Activated gamma-delta T cell (primary cell): ENCODE data around the gene PRKN.
"Not testable (repeated sequence)": the region's sequence is repeated elsewhere in the genome, so short reads cannot be mapped to it uniquely, and the experiment has no call there.

ENCODE experiments used
- DNase-seq: peaks from one replicate; lab custom pipeline; 2025; lab: John Stamatoyannopoulos, UW

The PRKN gene

DNA sequence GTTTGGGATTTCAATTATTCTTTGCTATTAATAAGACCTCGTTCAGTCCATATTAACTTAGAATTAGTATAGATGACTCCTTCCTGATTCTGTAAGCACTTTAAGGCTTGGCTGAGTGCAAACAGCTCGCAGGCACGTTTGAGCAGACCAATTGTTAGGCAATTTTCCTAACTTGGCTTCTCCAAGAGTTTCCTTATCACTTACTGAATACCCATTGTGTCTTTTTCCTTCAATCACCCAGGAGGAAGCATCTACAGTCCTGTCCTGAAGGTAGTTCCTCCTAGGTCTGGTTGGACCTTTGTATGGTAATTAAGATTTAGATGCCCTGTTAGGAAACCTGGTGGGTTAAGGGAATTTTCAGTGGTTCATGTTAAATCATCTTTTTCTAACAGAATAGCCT is 1414.1 kb downstream of the PRKN start:
- not testable (repeated sequence) for DNase-seq

DNA sequence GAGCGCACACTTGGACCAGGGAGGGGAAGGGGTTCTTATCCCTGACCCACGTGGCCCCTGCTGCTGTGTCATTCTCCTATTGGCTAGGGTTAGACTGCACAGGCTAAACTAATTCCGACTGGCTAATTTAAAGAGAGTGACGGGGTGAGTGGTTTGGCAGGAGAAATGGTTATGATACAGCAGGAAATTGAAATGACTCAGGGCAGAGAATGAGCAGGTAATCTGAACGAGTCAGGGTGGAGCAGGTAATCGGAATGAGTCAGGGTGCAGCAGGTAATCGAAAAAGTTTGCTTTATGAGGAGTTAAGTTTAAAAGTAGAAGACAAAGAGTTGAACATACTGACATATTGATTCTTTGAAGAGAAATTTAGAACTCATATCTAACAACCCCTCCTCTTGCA is 1417.8 kb downstream of the PRKN start:
- not testable (repeated sequence) for DNase-seq

DNA sequence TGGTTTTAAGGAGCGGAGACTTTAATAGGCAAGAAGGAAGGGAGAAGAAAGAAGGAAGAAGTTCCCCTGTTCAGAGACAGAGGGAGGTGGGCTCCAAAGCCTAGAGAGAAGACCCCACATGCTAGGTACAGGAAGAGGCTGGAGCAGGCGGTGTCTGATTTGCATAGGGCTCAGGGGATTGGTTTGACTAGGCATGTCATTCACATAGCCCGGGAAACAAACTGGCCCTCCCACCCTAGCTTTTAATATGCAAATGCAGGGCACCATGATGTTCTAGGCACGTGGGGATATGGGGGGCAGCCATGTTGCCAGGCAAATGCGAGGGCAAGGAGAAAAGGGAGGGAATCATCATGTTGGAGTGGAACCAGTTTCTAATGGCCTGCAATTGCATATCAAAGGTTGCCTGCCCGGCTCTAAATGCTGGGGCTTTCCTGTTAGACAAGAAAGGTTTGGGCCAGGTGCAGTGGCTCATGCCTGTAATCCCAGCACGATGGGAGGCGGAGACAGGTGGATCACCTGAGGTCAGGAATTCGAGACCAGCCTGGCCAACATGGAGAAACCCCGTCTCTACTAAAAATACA is 1419.4 kb downstream of the PRKN start:
- DNase-seq, result no peak

DNA sequence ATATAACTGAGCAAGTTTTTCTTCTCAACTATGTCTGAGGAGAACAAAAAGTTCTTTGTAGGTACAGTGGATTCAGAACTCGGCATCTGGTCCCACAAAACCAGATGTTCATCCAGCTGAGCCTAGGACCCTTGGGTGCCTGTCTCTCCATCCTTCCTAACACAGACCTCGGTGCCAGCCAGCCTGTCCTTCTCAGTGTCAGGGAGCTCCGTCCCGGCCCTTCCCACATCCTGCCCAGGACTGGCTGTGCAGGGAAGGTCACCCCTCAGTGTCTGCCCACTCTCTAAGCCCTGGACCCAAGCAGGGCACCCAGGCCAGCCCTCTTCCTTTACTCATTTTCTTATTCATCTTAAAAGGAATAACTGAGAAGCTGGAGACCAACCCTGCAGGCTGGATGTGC is 1421.7 kb downstream of the PRKN start:
- DNase-seq, result no peak

DNA sequence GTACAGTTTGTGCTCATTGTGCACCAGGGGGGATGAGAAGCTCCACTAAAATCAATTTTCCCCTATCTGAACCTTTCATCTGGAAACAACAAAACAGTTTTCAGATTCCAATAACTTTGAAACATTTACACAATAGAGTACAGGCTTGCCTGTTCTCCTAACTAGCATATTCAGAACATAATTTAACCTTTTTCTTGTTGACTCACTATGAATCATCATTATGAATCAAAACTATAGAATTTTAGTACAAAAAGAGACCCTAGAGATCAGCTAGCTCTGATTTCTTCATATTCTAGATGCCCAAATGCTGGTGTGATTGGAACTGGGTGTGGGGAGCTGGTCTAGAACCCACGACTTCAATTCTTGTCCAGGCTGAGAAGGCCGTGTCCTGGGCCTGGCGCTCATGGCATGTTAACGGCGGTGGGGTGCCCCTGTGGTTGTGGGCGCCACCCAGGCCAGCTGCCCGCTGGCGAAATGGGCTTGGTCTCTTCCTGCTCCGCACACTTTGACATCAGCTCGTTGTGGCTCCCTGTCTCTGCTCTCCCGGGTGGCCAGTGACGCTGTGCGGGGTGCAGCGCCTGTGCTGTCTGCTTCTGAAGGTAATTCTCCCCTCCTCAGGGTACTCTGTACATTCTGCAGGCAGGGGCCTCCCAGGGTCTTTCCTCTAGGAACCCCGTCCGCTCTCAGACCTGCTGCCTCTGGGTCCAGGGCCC is 1423.8 kb downstream of the PRKN start:
- DNase-seq, result no peak

DNA sequence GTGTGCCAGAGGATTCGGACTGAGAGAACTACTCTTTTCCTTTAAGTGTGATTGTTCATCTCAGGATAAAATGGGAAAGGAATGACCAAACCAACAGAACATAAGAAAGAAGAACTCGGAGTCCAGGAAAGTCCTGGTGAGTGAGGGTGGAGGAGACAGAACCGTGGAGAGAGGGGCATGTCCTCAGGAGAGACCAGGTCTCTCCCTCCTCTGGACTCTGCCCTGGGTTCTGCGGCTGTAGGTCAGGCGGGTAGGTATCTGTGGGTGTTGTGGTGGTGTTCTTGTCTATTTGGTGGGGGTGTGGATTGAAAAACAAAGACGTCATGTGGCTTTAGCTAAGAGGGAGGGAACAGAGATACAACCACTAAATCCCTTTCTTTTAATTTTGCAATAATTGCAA is 1424.6 kb downstream of the PRKN start:
- DNase-seq, result no peak

DNA sequence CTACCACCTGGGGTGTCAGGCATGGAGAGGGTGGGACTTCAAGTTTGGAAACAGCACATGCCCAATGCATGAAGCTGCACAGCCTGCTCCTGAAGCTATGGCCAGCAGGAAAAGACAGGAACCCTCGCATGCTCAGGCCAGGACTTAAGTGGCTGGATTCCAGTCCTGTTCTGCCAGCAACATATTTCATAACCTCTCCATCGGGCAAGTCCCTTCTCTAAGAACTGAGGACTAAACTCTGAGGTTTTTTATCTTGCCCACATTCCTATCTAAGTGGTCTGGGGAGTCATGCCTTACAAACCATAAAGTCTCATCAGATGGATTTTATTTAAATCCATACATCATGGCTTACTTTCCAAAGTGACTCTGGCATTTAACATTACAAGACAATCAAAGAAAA is 1426.2 kb downstream of the PRKN start:
- no peak for DNase-seq

DNA sequence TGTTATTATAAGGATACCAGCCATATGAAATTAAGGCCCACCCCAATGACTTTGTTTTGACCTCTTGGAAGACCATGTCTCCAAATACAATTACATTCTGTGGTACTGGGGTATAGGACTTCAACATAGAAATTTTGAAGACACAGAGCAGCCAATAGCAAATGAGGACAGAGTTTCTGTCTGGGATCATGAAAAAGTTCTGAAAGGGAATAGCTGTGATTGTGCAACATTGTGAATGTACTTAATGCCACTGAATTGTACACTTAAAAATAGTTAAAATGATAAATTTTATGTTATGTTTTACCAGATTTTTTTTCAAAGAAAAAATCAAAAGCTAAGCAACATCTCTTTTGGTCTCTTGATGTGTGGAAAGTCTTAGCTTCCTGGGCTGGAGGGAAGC is 1426.7 kb downstream of the PRKN start:
- no peak for DNase-seq

DNA sequence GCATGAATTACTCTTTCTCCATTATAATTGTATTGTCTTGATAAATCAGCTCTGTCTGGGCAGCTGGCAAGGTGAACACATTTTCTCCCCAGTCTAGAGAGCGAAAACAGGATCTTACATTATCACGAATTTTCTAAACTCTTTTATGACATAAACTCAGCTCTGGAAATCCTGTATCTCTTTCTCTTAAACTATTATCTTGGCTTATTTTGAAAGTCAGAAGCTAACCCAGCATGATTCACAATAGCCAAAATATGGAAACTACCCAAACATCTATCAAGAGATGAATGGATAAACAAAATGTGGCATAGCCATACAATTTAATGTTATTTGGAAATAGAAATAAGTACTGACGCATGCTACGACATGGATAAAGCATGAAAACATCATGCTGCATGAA is 1427.8 kb downstream of the PRKN start:
- no peak for DNase-seq
